HUDEP-2 (cell line): ENCODE measurements around the gene GMNN.

Source experiments
- DNase-seq, 76 experiments: peaks; one replicate each; lab custom pipeline; 2025; ENCODE audit not compliant: unreplicated experiment in 76 of 76; lab: John Stamatoyannopoulos, UW

The GMNN gene

DNA sequence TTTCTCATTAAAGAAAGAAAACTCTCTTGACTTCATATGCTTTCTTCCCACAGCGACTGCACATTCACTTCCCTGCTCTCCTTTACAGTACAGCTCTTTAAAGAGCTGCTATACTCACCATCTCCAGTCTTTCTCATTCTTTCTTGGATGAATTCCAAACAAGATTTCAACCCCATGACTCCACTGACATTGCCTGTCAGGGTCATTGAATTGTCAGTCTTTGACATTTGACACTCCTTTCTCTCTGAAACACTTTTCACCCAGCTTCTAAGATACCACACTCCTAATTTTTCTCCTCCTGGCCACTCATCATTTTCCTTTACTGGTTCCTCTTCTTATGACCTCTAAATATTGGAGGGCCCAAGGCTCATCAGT lies 24.8 kb downstream of the GMNN start:
- DNase-seq: no peak

DNA sequence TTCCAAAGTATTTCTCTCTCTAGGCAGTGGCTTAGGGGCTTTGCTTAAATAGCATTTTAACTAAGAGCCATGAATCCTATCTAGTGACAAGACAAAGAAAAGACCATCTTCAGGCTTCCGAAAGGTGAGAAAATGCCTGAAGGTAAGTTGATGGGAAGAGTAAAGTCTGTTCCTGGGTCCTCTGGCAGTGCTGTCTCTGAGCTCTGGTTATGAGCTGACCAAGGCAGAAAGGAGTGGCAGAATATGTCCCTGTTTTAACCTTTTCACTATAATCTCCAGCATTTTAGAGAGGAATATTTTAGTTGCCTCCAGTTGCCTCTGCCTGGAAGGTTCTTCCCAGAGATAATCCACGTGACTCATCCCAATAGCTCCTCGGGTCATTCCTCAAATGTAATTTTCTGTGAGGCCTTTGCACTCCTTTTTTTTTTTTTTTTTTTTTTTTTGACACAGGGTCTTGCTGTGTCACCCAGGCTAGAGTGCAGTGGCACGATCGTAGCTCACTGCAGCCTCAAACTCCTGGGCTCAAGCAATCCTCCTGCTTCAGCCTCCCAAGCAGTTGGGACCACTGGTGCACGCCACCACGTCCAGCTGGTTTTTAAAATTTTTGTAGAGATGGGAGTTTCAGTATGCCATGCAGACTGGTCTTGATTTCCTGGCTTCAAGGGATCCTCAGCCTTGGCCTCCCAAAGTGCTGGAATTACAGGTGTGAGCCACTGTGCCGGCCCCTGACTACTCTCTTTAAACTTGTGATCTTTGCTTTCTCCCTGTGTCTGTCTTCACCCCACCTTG lies 27.7 kb downstream of the GMNN start:
- no peak for DNase-seq

DNA sequence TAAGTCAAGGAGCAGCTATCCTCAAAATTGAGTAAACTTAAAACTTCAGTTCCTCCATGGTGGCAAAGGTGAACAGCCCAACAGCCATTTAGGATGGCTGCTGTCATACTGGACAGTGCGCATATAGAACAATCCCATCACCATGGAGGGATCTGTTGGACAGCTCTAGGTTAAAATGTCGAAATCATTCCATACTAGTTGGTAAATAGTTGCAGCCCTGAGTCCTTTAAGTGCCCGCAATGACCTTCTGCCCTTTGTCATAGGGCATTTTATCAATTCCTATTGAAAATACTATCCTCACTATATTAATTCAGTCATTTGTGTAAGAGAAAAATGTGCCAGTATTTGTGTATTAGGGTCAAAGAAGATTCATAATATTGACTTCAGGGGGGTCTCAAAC lies 32.8 kb downstream of the GMNN start:
- no peak for DNase-seq

DNA sequence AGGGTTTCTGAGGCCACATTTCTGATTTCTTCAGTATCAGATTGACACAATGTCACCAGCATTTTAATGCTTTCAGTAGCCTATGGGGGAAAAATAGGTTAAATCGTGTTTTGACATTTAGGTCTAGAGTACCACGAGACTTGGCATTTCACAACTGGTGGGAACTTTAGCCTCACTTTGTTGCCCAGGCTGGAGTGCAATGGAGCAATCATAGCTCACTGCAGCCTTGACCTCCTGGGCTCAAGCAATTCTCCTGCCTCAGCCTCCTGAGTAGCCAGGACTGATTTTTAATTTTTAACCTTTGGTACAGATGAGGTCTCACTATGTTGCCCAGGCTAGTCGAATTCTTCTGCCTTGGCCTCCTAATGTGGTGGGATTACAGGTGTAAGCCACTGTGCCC lies 35.0 kb downstream of the GMNN start:
- no peak for DNase-seq

DNA sequence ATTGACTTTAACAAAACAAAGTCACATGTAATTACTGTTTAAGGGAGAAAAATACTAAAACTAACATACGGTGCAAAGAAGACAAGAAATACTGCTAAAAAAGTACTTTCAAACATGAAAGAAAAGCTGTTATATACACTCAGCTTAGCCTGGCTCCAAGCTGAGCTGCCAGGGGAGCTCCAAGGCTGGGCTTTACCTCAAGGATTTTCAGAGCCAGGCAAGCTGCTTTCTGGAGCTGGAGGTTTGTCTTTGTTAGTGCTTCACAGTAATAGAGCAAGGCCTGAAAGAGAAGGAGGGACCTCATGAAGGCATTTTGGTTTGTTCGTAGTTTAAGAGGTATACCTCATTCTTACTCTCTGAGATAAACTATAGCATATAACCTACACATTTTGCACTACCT lies 43.6 kb downstream of the GMNN start:
- DNase-seq: no peak

DNA sequence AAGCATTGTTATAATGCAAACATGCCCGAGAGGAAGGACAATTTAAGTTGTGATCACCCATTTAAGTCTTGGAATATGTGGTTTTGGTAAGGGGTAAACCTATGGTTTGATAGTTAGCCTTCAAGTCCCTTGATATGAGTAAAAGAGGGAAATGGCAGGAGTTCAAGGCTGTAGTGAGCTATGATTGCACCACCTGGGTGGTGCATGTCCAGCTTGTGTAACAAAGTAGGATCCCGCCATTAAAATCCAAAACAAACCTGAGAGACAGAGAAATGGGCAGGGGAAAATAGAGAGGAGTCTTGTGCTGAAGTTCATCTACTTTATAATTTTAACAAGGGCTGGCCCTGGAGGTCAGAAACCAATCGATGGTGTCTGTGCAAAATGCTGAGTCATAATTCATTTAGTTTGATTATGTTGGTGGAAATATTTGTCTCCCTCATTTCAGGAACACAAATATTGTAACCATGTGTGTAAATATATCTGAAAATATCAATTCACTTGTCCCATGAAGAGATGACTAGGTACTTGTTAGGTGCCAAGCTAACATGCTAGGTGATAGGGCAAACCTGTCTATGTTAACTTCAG lies 47.2 kb downstream of the GMNN start:
- no peak for DNase-seq

DNA sequence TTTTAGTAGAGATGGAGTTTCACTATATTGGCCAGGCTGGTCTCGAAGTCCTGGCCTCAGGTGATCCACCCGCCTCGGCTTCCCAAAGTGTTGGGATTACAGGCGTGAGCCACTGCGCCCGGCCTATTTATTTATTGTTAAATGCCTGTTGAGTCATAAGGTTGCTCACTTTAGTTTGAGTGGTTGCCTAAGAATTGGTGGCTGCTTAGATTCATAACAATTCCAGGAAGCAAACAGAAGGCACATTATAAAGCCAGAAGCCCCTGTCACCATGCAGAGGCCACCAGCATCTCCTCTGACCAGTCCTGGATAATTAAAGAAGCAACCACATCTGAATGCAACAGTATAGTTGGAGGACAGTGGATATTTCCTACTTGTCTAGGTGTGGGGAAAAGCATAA lies 48.0 kb downstream of the GMNN start:
- DNase-seq: no peak

DNA sequence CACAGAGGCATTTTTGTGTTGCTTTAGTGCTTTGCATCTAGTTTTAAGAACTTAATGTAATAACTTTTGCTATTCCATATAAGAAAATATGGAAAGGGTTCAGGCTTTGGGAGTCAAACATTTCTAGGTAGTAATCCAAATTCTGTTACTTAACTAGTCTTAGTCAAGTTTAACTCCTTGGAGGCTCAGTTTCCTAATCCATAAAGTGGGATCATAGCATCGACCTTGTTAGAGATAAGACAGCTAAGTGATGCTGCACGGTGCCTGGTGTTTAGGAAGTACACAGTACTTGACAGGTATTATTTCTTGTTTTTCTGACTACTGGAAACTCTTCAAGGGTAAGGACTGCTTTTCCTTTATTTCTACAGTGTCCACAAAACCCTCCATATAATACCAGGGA lies 48.4 kb downstream of the GMNN start:
- no peak for DNase-seq

DNA sequence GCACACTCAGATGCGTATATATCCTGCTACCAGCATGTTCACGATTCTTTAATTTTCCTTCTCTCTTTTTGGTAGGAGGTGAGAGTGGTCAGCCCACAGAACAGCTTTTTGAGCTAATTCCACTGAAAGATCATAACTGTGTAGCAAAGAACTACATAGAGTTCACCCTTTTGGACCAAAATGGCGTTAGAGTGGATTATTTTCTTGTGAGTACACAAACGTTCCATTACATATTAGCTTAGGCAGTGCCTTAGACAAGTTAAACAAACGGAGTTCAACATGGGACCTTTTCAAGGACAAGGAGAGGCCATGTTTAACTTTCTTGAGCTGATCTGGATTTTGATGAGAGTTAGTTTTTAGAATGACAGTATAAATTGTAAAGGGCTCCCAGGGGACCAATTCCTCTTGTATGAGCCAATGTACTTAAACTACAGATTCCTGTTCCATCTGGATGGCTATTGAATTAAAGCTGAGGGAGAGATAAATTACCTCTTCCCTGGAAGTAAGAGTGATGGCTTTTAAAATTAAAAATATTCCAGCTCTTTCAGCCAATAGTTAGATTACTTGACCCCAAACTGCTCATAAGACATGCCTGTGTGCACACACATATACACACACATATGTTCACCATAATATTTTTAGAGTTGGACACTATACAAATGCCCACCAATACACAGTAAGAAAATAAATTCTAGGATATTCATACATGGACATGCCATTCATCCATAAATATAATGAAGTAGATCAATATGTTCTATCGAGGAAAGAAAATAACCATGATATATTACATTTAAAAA lies 49.6 kb downstream of the GMNN start:
- DNase-seq: no peak

DNA sequence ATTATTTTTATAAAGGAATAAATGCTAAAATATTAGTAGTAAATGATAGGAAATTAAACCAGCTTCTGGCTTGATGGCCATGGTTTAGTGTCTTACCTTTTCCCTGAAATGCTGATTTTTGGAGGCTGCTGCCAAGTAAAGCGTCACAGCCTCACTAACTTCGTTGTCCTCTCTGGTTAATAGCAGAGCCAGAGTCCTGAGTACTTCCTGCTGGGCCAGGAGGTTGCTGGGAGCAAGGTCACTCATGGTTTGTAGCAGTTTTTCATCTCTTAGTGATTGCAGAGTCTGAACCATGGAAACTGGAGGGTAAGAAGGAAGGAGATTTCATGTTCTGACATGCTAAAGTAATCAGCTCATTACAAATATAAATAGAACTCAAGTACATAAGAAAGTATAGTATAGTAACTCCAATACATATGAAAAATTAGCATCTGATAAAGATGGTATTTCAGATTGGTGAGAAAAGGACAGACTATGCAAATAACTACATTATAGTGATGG lies 50.4 kb downstream of the GMNN start:
- DNase-seq: no peak

DNA sequence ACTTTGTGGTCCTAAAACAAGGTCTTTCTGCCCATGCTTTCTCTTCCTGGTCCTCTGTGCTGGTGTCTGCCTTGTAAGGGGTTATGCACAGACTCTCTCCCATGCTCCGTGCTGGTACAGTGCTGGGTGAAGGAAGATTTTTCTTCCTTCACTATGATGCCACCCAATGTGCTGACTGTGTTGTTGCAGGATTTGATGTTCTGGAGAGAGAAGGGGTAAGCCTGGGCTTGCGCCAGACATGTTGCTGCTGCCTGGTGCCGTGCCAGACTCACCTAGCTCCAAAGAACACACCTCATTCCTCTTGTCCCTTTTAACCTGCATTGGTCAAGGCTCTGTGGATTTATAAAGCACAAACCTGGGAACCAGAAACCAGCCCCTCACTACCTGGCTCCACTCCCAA lies 52.4 kb downstream of the GMNN start:
- DNase-seq: no peak

DNA sequence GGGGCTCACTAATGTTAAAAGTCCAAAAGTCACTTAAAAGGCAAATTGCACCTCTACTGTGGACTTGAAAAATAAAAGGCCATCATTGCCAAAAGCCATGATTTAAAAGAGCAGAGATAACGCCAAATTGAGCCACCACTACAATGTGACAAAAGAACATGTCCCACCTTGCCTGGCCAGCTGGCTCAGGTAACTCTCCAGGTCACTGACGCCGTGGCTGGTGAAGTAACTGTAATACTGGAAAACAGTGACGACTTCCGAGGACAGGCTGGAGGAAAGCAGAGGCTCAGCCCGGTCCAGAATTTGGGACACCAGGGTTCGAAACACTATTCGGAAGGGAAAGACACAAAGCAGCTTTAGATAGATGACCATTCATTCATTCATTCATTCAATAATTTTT lies 53.2 kb downstream of the GMNN start:
- no peak for DNase-seq

DNA sequence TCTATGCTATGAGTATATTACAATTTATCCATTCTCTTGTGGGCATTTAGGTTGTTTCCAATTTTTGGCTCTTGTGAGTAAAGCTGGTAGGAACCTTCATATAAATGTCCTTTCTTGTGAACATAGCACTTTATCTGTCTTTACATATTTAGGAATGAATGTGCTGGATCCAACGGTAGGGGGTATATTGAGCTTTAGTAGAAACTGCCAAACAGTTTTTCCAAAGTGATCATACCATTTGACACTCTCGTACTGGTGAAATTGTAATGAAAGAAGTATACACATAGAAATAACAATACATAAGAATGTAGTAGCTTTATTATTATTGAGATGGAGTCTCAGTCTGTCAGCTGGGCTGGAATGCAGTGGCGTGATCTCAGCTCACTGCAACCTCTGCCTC lies 54.9 kb downstream of the GMNN start:
- DNase-seq: no peak

DNA sequence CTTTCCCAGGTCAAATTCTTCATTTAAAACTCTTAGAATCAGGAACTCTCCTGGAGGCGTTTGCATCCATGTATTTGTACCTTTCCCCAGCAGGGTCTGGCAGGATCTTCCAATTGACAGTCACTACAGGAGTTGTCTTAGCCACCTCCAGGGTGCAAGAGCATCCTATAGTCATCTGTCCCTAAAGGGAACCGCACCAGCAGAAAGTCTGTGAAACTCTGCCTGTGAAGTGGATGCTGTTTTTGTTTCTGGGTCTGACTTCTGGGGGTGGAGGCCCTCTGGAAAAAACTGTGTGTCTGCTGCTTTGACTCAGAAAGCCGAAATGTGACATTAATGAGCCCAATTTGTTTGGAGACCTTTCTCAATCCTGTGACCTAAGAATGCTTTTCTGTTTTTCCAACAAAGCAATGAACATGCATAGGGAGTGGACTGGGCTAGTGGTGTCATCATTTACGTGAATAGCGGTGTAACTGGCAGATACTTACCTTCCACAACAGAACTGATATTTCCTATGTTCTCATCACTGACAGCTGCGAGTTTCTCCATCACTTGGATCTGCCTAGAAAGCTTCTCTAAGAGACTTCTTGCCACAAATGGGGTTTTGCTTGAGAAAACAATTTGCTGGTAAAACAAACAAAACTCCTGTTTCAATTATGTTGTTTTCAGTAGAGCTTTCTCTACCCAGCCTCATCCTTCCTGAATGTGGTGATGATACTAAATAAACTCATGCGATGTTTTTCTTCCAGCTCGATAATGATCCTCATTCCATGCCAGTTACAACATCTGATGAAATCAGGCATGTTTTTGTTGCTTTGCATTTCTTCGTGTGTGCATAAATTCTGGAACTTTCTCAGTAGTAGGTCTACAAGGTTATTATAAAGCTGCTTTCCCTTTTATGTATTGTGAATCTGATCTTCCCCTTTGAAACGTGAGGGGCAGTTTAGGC lies 57.3 kb downstream of the GMNN start:
- DNase-seq: no peak

DNA sequence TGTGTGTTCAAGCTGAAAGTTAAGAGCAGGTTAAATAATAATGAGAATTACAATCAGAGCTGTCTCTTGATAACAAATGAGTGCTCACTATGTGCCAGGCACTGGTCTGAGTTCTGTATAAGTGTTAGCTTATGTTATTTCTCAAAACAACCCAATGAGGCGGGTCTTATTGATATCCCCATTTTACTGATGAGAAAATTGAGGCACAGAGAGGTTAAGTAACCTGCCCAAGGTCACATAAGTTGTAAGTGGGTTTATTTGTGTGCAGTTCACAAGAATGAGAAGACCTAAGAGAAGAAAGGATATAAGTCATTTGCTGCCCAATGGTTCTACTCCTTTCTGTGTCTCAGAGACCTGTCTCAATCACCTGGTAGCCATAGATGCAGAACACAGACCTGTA lies 58.1 kb downstream of the GMNN start:
- DNase-seq: no peak

DNA sequence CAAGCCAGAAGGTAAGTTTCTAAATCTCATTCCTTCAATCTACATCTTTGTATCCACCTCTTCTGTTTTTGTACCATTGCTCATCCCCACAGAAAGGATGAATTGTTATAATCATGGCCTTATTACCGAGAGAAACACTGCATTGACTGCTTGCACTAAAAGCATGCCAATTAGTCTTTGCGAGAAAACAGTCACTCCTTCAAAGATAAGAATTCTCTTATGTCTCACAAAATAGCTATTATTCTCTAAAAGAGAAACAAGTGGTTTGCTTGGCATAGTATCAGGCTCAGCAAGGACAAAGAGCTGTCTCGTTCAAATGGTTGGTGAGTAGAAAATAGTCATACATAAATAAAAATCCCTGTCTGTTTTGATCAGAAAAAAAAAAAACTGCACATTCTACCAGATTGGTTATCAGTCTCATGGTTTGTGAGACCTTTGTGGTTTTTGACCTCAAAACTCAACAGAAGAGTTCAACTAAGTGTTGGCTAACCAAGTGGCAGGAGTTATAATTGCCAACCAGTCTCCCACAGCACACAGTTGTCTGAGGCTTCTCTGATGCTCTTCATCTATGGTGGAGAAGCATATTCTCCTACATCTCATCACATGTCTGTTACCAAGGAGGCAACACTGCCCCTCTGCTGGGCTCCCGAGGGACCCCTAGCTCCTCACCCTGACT lies 59.1 kb downstream of the GMNN start:
- DNase-seq: no peak
